K562 (cell line): ENCODE results near the gene FARP2.

ENCODE experiments used
- CBX5 ChIP-seq: IDR thresholded peaks from 2 replicates; pipeline ENCODE4 v1.6.1; 2014; ENCODE audit warnings: low read depth, borderline replicate concordance
- CEBPB ChIP-seq: fragments of 450-650 bp; IDR thresholded peaks from 2 replicates; pipeline ENCODE4 v1.6.1; 2016; ENCODE audit warnings: missing genetic modification characterization, missing compliant biosample characterization
- RAD21 ChIP-seq, 2 experiments: fragments of 250-450 bp in 1 of 2; fragments of 450-650 bp in 1 of 2; sonication (Bioruptor Pico) in 1 of 2; formaldehyde crosslinking in 1 of 2; IDR thresholded peaks in 1 of 2; conservative IDR thresholded peaks in 1 of 2; 2 replicates each; pipeline versions ENCODE4 v1.4.0 to v1.8.0; 2020 to 2022; ENCODE audit warnings: mild to moderate bottlenecking in 2 of 2, moderate library complexity in 1 of 2
- SMC3 ChIP-seq: conservative IDR thresholded peaks from 2 replicates; pipeline ENCODE4 v1.6.1; 2011; ENCODE audit warnings: low read depth, low read length, improper control_type of control experiment; ENCODE audit not compliant: insufficient read depth
- TAF1 ChIP-seq: IDR thresholded peaks from 2 replicates; pipeline ENCODE4 v1.6.1; 2011; ENCODE audit warnings: mild to moderate bottlenecking, low read length, moderate library complexity; ENCODE audit not compliant: insufficient read depth, control insufficient read depth, severe bottlenecking; ENCODE audit errors: extremely low read depth
- ZFP36 ChIP-seq: fragments of 150-350 bp; IDR thresholded peaks from 2 replicates; pipeline ENCODE4 v1.6.1; 2018; ENCODE audit warnings: low read length, low read depth; ENCODE audit not compliant: partially characterized antibody
- ZNF232 ChIP-seq: sonication (generic); formaldehyde crosslinking; IDR thresholded peaks from 2 replicates; pipeline ENCODE4 v1.8.0; 2022; ENCODE audit warnings: mild to moderate bottlenecking, missing genetic modification reagents
- TF ChIP-seq, protein P1 (sequence below), 2 experiments: fragments of 450-650 bp in 1 of 2; sonication (generic) in 1 of 2; formaldehyde crosslinking in 1 of 2; IDR thresholded peaks in 1 of 2; conservative IDR thresholded peaks in 1 of 2; 2 replicates each; pipeline versions ENCODE4 v1.6.1 to v1.8.1; 2016 to 2023; ENCODE audit warnings: mild to moderate bottlenecking in 2 of 2, moderate library complexity in 2 of 2, inconsistent platforms in 1 of 2, missing genetic modification reagents in 1 of 2
- TF ChIP-seq, protein P2 (sequence below): sonication (generic); formaldehyde crosslinking; IDR thresholded peaks from 2 replicates; pipeline ENCODE4 v1.8.1; 2023; ENCODE audit warnings: mild to moderate bottlenecking, missing genetic modification reagents, moderate library complexity
- TF ChIP-seq, protein P3 (sequence below), 3 experiments: IDR thresholded peaks in 2 of 3; conservative IDR thresholded peaks in 1 of 3; 2 replicates each; pipeline ENCODE4 v1.5.1; 2011 to 2012; ENCODE audit warnings: low read length in 3 of 3, mild to moderate bottlenecking in 3 of 3, control low read depth in 2 of 3, improper control_type of control experiment in 1 of 3, inconsistent platforms in 1 of 3, low read depth in 1 of 3, mixed read lengths in 1 of 3, moderate library complexity in 1 of 3; ENCODE audit not compliant: insufficient read depth in 2 of 3

DNA sequence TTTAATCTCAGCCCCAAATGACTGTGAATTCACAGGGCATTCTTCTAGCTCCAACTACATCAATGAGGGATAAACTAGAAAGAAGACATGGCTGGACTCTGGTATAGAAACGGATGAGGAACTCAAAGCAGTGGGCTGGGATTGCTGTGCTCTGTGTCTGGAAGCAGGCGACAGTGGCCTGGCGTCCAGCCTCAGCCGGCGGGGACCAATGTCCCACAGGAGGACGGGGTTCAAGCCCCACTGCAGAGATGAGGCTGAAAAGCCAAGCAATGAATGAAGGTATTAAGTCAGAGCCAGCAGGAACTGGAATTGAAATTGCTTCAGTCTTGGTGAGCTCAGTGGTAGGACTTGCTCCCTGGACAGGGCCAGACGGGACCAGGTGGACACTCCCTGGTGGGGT is 178.2 kb downstream of the FARP2 start:
- TF ChIP-seq ZNF232 (CRISPR knock-in tag) (no peak), ZFP36 (no peak), CBX5 (no peak), SMC3 (no peak), RAD21 (CRISPR knock-in tag; conservative IDR thresholded peaks at IDR 0.05 in 1 of 2, IDR thresholded peaks at IDR 0.05 in 1 of 2) (no peak), CEBPB (tag) (no peak), TAF1 (no peak)
- TF ChIP-seq, protein P1, sequence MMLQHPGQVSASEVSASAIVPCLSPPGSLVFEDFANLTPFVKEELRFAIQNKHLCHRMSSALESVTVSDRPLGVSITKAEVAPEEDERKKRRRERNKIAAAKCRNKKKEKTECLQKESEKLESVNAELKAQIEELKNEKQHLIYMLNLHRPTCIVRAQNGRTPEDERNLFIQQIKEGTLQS (IDR thresholded peaks at IDR 0.05), result no peak
- TF ChIP-seq, protein P1 (CRISPR knock-in tag; conservative IDR thresholded peaks at IDR 0.05), result no peak
- TF ChIP-seq, protein P2, sequence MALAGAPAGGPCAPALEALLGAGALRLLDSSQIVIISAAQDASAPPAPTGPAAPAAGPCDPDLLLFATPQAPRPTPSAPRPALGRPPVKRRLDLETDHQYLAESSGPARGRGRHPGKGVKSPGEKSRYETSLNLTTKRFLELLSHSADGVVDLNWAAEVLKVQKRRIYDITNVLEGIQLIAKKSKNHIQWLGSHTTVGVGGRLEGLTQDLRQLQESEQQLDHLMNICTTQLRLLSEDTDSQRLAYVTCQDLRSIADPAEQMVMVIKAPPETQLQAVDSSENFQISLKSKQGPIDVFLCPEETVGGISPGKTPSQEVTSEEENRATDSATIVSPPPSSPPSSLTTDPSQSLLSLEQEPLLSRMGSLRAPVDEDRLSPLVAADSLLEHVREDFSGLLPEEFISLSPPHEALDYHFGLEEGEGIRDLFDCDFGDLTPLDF, result no peak
- TF ChIP-seq, protein P3, sequence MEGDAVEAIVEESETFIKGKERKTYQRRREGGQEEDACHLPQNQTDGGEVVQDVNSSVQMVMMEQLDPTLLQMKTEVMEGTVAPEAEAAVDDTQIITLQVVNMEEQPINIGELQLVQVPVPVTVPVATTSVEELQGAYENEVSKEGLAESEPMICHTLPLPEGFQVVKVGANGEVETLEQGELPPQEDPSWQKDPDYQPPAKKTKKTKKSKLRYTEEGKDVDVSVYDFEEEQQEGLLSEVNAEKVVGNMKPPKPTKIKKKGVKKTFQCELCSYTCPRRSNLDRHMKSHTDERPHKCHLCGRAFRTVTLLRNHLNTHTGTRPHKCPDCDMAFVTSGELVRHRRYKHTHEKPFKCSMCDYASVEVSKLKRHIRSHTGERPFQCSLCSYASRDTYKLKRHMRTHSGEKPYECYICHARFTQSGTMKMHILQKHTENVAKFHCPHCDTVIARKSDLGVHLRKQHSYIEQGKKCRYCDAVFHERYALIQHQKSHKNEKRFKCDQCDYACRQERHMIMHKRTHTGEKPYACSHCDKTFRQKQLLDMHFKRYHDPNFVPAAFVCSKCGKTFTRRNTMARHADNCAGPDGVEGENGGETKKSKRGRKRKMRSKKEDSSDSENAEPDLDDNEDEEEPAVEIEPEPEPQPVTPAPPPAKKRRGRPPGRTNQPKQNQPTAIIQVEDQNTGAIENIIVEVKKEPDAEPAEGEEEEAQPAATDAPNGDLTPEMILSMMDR (IDR thresholded peaks at IDR 0.05 in 2 of 3, conservative IDR thresholded peaks at IDR 0.05 in 1 of 3; ENCODE audit: insufficient read depth in 2 of 3, low read depth in 1 of 3, low read length in 3 of 3), result no peak
